HG02571 (cell line): ENCODE results near the gene GPX7.

Experiments used
- ATAC-seq: cut with Tn5 transposase; IDR thresholded peaks from one replicate; pipeline ENCODE4 v1.9.1; 2021; ENCODE audit warnings: mild to moderate bottlenecking, moderate library complexity; ENCODE audit not compliant: unreplicated experiment

Gene GPX7

GRCh38 chr1:52585474-52585873, 16.7 kb upstream of the GPX7 start:
- ATAC-seq: no peak

GRCh38 chr1:52588027-52588426, 14.1 kb upstream of the GPX7 start:
- no peak for ATAC-seq

- no peak for ATAC-seq
Measured at GRCh38 chr1:52588535-52588934, 13.6 kb upstream of the GPX7 start.

GRCh38 chr1:52590266-52590665, 11.9 kb upstream of the GPX7 start:
- ATAC-seq: no peak

GRCh38 chr1:52592637-52593323, 9.4 kb upstream of the GPX7 start:
- ATAC-seq: no peak

GRCh38 chr1:52593495-52593894, 8.7 kb upstream of the GPX7 start:
- ATAC-seq: no peak

- ATAC-seq: no peak
Measured at GRCh38 chr1:52595061-52595460, 7.1 kb upstream of the GPX7 start.

- ATAC-seq: no peak
Measured at GRCh38 chr1:52597912-52598311, 4.3 kb upstream of the GPX7 start.

GRCh38 chr1:52598729-52599128, 3.4 kb upstream of the GPX7 start:
- ATAC-seq: no peak

GRCh38 chr1:52599236-52599635, 2.9 kb upstream of the GPX7 start:
- no peak for ATAC-seq

- no peak for ATAC-seq
Measured at GRCh38 chr1:52600533-52601179, 1.5 kb upstream of the GPX7 start.

- ATAC-seq: no peak
Measured at GRCh38 chr1:52601519-52601918, 652 bp upstream of the GPX7 start.

- no peak for ATAC-seq
Measured at GRCh38 chr1:52602856-52603600, 857 bp downstream of the GPX7 start.

GRCh38 chr1:52603630-52604029, 1.5 kb downstream of the GPX7 start:
- ATAC-seq: no peak

GRCh38 chr1:52604063-52604770, 2.0 kb downstream of the GPX7 start:
- no peak for ATAC-seq

GRCh38 chr1:52613636-52614373, 11.6 kb downstream of the GPX7 start:
- ATAC-seq: no peak

GRCh38 chr1:52614671-52615070, 12.5 kb downstream of the GPX7 start:
- ATAC-seq: no peak

GRCh38 chr1:52615489-52616042, 13.4 kb downstream of the GPX7 start:
- no peak for ATAC-seq

- no peak for ATAC-seq
Measured at GRCh38 chr1:52621950-52622349, 19.8 kb downstream of the GPX7 start.

- ATAC-seq: no peak
Measured at GRCh38 chr1:52623812-52624211, 21.6 kb downstream of the GPX7 start.
